Astrocyte of the spinal cord (primary cell): ENCODE results near the gene UMOD.

Source experiments
- DNase-seq: peaks from one replicate; pipeline ENCODE4 v3.0.0; 2011; ENCODE audit warnings: low read depth, low spot score
- H3K4me3 ChIP-seq: 2 replicates; pipeline ENCODE4 v1.5.1; 2011; ENCODE audit warnings: low read depth, mild to moderate bottlenecking, low read length, moderate library complexity
- in situ Hi-C: cut with HindIII; loops from 2 replicates; pipeline ENCODE4 v1.10.0; 2017; ENCODE audit warnings: low sequenced_read_pairs
- TF ChIP-seq, protein P1 (sequence below): IDR thresholded peaks from 2 replicates; pipeline ENCODE4 v1.5.1; 2012; ENCODE audit warnings: low read depth, mild to moderate bottlenecking, low read length, inconsistent platforms

The UMOD gene

DNA sequence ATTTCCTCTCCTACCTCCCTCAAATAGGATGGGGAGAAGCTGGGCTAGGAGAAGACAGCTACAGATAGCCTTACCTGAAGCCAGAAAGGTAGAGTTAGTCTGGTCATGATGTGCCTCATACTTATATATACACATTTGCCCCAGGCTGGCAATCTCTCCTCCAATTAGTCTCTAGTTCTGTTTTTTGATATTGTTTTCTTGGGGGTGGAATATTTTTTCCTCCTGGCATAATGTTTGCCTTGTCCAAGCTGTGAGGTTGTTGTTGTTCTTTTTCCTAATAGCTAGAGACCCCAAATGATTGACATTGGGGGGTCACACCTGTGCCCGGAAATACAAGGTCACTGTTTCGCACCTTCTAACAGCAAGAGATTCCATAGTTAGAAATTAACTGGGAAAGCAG lies at the start of gene UMOD:
Gene UMOD, minus strand, starts transcription at position 101 of the 400 bp plus-strand sequence. CDS start 1,978 bp downstream, outside the sequence.
- in situ Hi-C loops, result no loop called here

DNA sequence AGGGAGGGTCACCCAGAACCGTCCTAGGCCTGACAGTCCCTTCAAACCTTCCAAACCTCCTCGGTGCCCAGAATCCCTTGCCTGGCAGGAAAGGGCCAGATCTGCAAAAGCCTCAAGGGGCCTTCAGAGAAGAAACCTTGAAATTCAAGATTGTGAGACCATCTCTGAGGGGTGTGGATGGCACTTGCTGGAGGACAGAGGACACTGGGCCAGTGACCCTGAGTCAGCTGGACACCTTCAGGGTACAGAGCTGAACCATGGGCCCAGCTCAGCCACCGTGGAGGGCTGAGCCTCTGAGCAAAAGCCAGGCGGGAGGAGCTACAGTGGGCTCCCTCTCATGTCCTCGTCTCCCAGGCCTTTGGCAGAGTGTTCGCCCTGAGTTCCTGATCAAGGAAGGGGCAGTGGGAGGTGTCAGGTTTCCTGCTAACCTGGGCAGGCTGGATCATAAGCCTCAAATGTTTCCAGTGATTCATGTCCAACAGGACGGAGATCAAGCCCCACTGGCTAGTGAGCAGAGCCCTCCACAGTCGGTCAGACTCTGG lies 49.0 kb upstream of the UMOD start:
- no peak overlapping the region for H3K4me3 ChIP-seq
- no peak for DNase-seq
- TF ChIP-seq, protein P1, sequence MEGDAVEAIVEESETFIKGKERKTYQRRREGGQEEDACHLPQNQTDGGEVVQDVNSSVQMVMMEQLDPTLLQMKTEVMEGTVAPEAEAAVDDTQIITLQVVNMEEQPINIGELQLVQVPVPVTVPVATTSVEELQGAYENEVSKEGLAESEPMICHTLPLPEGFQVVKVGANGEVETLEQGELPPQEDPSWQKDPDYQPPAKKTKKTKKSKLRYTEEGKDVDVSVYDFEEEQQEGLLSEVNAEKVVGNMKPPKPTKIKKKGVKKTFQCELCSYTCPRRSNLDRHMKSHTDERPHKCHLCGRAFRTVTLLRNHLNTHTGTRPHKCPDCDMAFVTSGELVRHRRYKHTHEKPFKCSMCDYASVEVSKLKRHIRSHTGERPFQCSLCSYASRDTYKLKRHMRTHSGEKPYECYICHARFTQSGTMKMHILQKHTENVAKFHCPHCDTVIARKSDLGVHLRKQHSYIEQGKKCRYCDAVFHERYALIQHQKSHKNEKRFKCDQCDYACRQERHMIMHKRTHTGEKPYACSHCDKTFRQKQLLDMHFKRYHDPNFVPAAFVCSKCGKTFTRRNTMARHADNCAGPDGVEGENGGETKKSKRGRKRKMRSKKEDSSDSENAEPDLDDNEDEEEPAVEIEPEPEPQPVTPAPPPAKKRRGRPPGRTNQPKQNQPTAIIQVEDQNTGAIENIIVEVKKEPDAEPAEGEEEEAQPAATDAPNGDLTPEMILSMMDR, result no peak
- in situ Hi-C loops, result no loop called here

More for the DNA sequence above, at the start of gene UMOD:
- H3K4me3 ChIP-seq, result no peak within 1 kb of the TSS
- TF ChIP-seq, protein P1, result no peak
- no peak for DNase-seq

DNA sequence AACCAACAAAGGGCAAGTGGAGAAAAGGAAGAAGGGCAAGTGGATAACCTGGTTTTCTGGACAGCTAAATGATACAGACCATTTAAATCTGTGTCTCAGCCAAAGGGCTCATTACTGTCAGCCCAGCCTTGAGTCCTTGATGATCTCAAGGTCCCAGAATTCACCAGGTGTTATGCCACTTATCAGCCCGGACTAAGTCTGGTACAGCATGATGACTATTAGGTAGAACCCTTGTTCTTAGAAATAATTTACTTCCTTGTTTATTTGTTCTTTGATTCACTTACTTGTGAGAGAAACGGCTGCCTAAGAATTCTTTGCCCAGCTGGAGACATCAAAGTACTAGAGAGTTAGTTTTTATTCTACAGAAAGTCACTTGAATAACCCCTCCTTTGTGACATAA lies 48.6 kb upstream of the UMOD start:
- in situ Hi-C loops, result no loop called here
- no peak overlapping the region for H3K4me3 ChIP-seq
- TF ChIP-seq, protein P1, result no peak
- DNase-seq, result no peak

DNA sequence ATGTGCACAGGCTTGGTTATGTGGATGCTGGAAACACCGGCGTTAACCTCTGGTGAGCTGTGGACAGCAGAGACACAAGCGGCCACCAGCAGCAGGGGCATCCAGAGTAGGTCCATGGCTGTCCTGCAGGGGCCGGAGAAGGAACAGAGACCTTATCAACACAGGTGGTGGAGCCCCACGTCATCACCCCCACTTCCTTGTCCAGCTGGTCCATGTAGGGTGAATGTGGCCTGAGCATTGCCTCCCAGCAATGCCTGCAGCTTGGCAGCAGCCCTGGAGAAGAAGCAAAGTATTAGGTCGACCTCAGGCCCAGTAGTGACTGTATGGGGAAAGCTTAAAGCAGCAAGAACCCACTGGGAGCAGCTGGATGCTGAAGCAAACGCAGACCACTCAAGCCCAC lies 46.7 kb upstream of the UMOD start:
- no peak for DNase-seq
- H3K4me3 ChIP-seq, result no peak overlapping the region
- in situ Hi-C loops, result no loop called here
- TF ChIP-seq, protein P1, result no peak

DNA sequence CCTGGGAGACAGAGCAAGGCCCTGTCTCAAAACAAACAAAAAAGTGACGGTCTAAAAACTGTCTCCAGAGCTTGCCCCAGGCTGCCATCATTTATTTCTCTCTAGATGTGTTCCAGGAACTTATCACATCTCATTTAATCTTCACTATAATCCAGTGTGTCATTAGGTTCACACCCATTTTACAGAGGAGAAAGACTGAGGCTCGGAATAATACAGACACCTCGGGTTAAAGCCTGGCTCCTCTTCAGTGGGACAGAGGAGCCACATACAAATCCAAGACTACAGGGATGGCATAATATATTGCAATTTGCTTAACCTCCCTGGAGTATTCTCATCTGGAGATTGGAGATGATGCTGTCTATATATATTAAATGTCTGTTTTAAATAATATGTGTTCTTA lies 46.1 kb upstream of the UMOD start:
- TF ChIP-seq, protein P1, result no peak
- in situ Hi-C loops, result no loop called here
- no peak for DNase-seq
- no peak overlapping the region for H3K4me3 ChIP-seq

DNA sequence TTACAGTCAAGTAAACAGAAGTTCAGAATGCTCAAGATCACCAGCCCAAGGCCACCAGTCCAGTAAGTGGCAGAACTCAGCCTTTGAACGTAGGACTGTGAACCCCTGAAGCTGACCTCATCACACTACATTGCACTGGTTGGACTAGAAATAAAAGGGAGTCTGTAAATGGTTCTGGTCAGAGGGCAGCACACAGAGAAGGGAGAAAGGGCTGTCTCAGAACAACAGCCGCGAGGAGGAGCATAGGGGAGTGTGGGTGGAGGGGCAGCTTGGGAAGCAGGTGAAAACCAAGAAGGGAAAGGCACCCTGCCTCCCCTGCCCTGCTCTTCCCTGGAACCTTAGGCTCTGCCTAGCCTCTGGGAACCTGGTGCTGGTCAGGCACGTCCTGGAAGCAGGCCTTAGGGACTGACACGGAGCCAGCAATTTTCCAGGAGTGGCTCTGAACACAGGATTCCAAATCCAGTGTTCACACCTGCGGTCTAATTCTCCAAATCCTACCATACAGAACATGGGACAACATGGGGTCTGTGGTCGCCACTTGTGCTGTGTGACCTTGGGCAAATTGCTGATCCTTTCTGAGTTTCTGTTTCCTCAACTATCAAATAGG lies 45.1 kb upstream of the UMOD start:
- H3K4me3 ChIP-seq, result no peak overlapping the region
- in situ Hi-C loops, result no loop called here
- no peak for DNase-seq
- TF ChIP-seq, protein P1, result no peak
